ENCODE data around the gene VAMP4.

VAMP4 gene

DNA sequence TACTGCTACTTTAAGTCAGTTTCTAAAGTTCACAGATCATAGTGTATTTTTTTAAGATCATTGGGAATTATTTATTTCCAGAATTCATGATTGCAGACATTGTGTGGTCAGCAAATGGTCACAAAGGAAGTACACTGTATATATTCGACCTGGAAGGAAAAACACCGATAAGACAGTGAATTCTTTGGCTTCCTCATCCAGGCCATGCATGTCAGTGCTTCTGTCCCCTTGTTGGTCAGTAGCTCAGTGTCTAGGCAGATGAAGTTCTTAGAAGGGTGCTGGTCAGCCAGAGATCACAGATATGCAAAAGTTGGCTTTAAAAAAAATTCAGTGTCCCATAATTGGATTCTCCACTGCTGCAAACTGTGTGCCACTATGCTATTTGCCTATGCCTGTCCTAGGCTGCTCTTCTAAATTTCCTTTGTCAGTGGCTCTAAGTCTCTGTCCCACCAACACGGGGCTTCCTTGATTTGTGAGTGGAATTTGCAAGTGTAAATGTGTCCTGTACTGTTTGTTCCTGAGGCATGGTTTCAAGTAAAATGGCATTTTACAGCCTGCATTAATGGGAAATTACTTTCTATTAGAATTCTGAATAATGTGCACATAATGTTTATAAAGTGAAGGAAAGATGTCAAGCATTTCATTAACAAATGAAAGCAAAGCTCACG is 12.0 kb upstream of the VAMP4 start:
- H3K36me3 ChIP-seq (ENCODE audit: control insufficient read depth, insufficient read depth, low read length): no peaks in the 10 kb centered on the region
- H3K4me1 ChIP-seq (ENCODE audit: control insufficient read depth, insufficient read depth, low read length): no peaks in the 10 kb centered on the region
- H3K4me3 ChIP-seq (ENCODE audit: insufficient read depth, low read depth, low read length): no peak overlapping the region
- H3K27me3 ChIP-seq (ENCODE audit: control insufficient read depth, insufficient read depth, low read length, poor library complexity, severe bottlenecking): no peaks in the 10 kb centered on the region
- H3K9me3 ChIP-seq (ENCODE audit: control insufficient read depth, low read length): no peaks in the 10 kb centered on the region
- no peak overlapping the region for H3K27ac ChIP-seq (ENCODE audit: insufficient read depth, low read depth, low read length, poor library complexity, severe bottlenecking)
- 70 to 82% methylated on average over 4 of the region's 4 CpGs for WGBS, 2 experiments

DNA sequence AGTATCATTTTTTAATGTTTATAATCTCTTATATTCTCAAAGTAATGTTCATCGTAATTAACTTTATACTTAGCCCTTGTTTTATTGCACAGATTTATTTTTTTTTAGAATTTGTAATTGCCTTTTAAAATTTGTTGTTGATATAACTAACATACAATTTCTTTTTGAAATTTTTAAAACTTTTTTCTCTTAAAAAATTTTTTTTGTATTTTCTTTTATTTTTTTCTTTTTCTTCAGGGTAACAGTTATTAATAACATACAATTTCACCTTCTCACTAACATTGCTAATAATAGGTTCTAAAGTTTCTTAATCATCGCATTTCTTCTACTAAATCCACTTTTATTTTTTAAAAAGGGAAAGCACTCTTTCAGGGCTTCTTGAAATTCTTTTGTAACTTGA is 11.3 kb upstream of the VAMP4 start:
- Histone ChIP-seq H3K27me3 (ENCODE audit: control insufficient read depth, insufficient read depth, low read length, poor library complexity, severe bottlenecking) (no peaks in the 10 kb centered on the region), H3K9me3 (ENCODE audit: control insufficient read depth, low read length) (no peaks in the 10 kb centered on the region), H3K36me3 (ENCODE audit: control insufficient read depth, insufficient read depth, low read length) (no peaks in the 10 kb centered on the region), H3K27ac (ENCODE audit: insufficient read depth, low read depth, low read length, poor library complexity, severe bottlenecking) (no peak overlapping the region), H3K4me1 (ENCODE audit: control insufficient read depth, insufficient read depth, low read length) (no peaks in the 10 kb centered on the region), H3K4me3 (ENCODE audit: insufficient read depth, low read depth, low read length) (no peak overlapping the region)
- 100% methylated on average over 1 of the region's 2 CpGs for WGBS, 2 experiments

GRCh38 chr1:171751221-171751620 is 9.4 kb upstream of the VAMP4 start:
- Histone ChIP-seq H3K9me3 (ENCODE audit: control insufficient read depth, low read length) (no peaks in the 10 kb centered on the region), H3K4me3 (ENCODE audit: insufficient read depth, low read depth, low read length) (no peak overlapping the region), H3K4me1 (ENCODE audit: control insufficient read depth, insufficient read depth, low read length) (no peaks in the 10 kb centered on the region), H3K36me3 (ENCODE audit: control insufficient read depth, insufficient read depth, low read length) (no peaks in the 10 kb centered on the region), H3K27me3 (ENCODE audit: control insufficient read depth, insufficient read depth, low read length, poor library complexity, severe bottlenecking) (no peaks in the 10 kb centered on the region), H3K27ac (ENCODE audit: insufficient read depth, low read depth, low read length, poor library complexity, severe bottlenecking) (no peak overlapping the region)
- WGBS, 2 experiments: 95 to 97% methylated on average over 6 of the region's 6 CpGs

GRCh38 chr1:171748651-171749050 is 6.8 kb upstream of the VAMP4 start:
- Histone ChIP-seq H3K4me3 (ENCODE audit: insufficient read depth, low read depth, low read length) (no peak overlapping the region), H3K27me3 (ENCODE audit: control insufficient read depth, insufficient read depth, low read length, poor library complexity, severe bottlenecking) (no peaks in the 10 kb centered on the region), H3K4me1 (ENCODE audit: control insufficient read depth, insufficient read depth, low read length) (no peaks in the 10 kb centered on the region), H3K36me3 (ENCODE audit: control insufficient read depth, insufficient read depth, low read length) (no peaks in the 10 kb centered on the region), H3K9me3 (ENCODE audit: control insufficient read depth, low read length) (no peaks in the 10 kb centered on the region), H3K27ac (ENCODE audit: insufficient read depth, low read depth, low read length, poor library complexity, severe bottlenecking) (no peak overlapping the region)
- 86 to 100% methylated on average over 1 to 2 of the region's 3 CpGs for WGBS, 2 experiments

GRCh38 chr1:171744986-171745385 is 3.1 kb upstream of the VAMP4 start:
- H3K36me3 ChIP-seq (ENCODE audit: control insufficient read depth, insufficient read depth, low read length): no peaks in the 10 kb centered on the region
- H3K27me3 ChIP-seq (ENCODE audit: control insufficient read depth, insufficient read depth, low read length, poor library complexity, severe bottlenecking): no peaks in the 10 kb centered on the region
- H3K4me3 ChIP-seq (ENCODE audit: insufficient read depth, low read depth, low read length): no peak overlapping the region
- H3K4me1 ChIP-seq (ENCODE audit: control insufficient read depth, insufficient read depth, low read length): no peaks in the 10 kb centered on the region
- WGBS, 2 experiments: 97% methylated on average over 8 of the region's 8 CpGs
- H3K27ac ChIP-seq (ENCODE audit: insufficient read depth, low read depth, low read length, poor library complexity, severe bottlenecking): no peak overlapping the region
- no peaks in the 10 kb centered on the region for H3K9me3 ChIP-seq (ENCODE audit: control insufficient read depth, low read length)

DNA sequence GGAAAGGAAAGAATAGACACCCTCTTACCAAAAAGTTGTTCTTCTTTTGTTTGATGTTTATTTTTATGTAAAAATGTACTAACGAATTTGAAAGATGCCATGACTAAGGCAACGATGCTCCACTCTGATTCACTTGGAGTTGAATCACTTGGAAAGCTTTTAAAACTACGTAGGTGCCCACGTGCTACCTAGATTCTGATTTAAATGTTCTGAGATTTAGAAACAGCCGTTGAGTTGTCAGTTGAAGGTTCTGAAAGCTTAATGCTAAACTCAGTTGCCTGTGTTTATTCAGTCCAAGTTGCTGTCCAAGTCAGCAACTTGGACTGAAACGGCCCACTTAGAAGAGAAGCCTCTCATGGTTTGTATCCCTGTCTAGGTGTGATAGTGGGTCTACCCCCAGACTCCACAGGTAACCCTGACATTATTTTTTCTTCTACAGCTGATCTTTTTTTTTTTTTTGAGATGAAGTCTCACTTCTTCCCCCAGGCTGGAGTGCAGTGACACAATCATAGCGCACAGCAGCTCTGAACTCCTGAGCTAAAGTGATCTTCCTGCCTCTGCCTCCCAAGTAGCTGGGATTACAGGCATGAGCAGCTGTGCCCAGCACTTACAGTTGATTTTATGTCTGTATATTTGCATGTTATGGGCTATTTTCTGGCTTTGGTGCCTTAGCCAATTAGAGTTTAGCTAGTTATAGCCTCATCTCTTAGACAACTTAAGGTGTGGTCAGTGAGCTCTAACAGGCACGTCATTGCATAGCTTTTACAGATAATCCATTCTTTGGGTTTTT is 1.4 kb upstream of the VAMP4 start:
- H3K27me3 ChIP-seq (ENCODE audit: control insufficient read depth, insufficient read depth, low read length, poor library complexity, severe bottlenecking): no peaks in the 10 kb centered on the region
- H3K4me1 ChIP-seq (ENCODE audit: control insufficient read depth, insufficient read depth, low read length): no peaks in the 10 kb centered on the region
- H3K36me3 ChIP-seq (ENCODE audit: control insufficient read depth, insufficient read depth, low read length): no peaks in the 10 kb centered on the region
- H3K4me3 ChIP-seq (ENCODE audit: insufficient read depth, low read depth, low read length): peak overlapping the region; percentile 91
- 45 to 49% methylated on average over 8 of the region's 8 CpGs for WGBS, 2 experiments
- H3K27ac ChIP-seq (ENCODE audit: insufficient read depth, low read depth, low read length, poor library complexity, severe bottlenecking): no peak overlapping the region
- no peaks in the 10 kb centered on the region for H3K9me3 ChIP-seq (ENCODE audit: control insufficient read depth, low read length)

DNA sequence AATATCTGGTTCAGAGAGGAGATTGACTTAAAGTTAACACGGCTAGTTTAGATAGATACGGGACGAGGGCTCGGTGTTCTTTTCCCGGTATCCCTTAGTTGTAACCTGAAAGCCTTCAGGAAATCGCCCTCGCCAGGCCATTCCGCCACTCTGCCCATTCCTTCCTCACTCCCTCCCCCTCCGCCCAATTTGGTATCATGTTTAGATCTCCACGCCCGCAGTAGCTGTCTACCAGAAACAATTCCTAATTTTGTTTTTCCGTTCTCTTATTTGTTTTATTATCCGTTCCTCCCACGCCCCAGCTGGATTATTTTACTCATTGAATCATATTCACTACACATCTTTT is 685 bp upstream of the VAMP4 start:
- WGBS, 2 experiments: 0 to 1% methylated on average over 14 of the region's 14 CpGs

DNA sequence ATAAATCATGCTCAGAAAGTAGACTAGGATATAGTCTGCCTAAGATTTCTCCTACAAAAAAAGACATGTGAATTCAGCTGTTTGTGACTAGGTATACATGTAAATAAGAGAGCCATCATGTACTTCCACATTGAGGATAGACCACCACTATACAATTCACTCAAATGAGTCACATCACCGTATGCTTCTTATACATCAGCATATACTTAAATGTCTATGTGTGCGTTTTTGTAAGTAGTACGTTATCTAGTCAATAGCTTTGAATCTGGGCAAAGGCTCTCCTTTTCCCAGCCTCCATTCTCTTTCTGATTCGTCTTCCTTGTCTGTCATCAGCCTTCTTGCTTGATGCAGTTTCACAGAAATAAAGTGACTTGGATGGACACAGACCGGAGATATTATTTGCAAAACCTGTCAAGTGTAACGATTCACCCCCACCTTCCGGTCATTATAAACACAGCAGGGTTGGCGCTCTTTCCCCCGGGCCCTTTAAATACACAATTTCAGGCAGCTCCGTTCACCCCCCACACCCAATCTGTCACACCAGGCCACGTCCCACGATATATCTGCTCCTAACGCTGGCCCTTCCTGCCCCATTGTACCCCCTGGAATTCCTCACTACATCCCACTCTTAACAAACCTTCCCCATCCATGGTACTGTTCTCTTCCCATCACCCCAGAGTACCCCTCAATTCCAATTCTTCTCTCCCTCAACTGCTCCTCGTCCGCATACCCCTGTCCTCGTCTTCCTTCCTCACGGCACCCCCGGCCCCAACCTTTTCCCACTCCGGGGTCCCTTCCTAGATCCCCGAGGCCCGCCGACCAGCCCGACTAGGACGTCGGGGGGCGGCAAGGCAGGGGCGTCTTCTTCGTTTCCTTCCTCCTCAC is 636 bp downstream of the VAMP4 start:
- H3K27ac ChIP-seq (ENCODE audit: insufficient read depth, low read depth, low read length, poor library complexity, severe bottlenecking): no peak overlapping the region
- H3K4me1 ChIP-seq (ENCODE audit: control insufficient read depth, insufficient read depth, low read length): no peaks in the 10 kb centered on the region
- peak overlapping the region; percentile 91 for H3K4me3 ChIP-seq (ENCODE audit: insufficient read depth, low read depth, low read length)
- 5 to 8% methylated on average over 28 of the region's 28 CpGs for WGBS, 2 experiments
- H3K36me3 ChIP-seq (ENCODE audit: control insufficient read depth, insufficient read depth, low read length): no peaks in the 10 kb centered on the region
- H3K9me3 ChIP-seq (ENCODE audit: control insufficient read depth, low read length): no peaks in the 10 kb centered on the region
- H3K27me3 ChIP-seq (ENCODE audit: control insufficient read depth, insufficient read depth, low read length, poor library complexity, severe bottlenecking): no peaks in the 10 kb centered on the region

More for the DNA sequence above, 685 bp upstream of the VAMP4 start:
- Histone ChIP-seq H3K4me3 (ENCODE audit: insufficient read depth, low read depth, low read length) (peak overlapping the region; percentile 91), H3K27me3 (ENCODE audit: control insufficient read depth, insufficient read depth, low read length, poor library complexity, severe bottlenecking) (no peaks in the 10 kb centered on the region), H3K9me3 (ENCODE audit: control insufficient read depth, low read length) (no peaks in the 10 kb centered on the region), H3K27ac (ENCODE audit: insufficient read depth, low read depth, low read length, poor library complexity, severe bottlenecking) (peak overlapping the region; percentile 78), H3K4me1 (ENCODE audit: control insufficient read depth, insufficient read depth, low read length) (no peaks in the 10 kb centered on the region), H3K36me3 (ENCODE audit: control insufficient read depth, insufficient read depth, low read length) (no peaks in the 10 kb centered on the region)

- Histone ChIP-seq H3K27me3 (ENCODE audit: control insufficient read depth, insufficient read depth, low read length, poor library complexity, severe bottlenecking) (no peaks in the 10 kb centered on the region), H3K4me3 (ENCODE audit: insufficient read depth, low read depth, low read length) (no peak overlapping the region), H3K9me3 (ENCODE audit: control insufficient read depth, low read length) (no peaks in the 10 kb centered on the region), H3K27ac (ENCODE audit: insufficient read depth, low read depth, low read length, poor library complexity, severe bottlenecking) (no peak overlapping the region), H3K4me1 (ENCODE audit: control insufficient read depth, insufficient read depth, low read length) (no peaks in the 10 kb centered on the region), H3K36me3 (ENCODE audit: control insufficient read depth, insufficient read depth, low read length) (no peaks in the 10 kb centered on the region)
- WGBS, 2 experiments: 88 to 90% methylated on average over 2 of the region's 2 CpGs
These were observed 1.5 kb downstream of the VAMP4 start for GRCh38 chr1:171740356-171740863.

- Histone ChIP-seq H3K4me3 (ENCODE audit: insufficient read depth, low read depth, low read length) (no peak overlapping the region), H3K27ac (ENCODE audit: insufficient read depth, low read depth, low read length, poor library complexity, severe bottlenecking) (no peak overlapping the region)
- WGBS, 2 experiments: 88% methylated on average over 2 of the region's 2 CpGs
These were observed 2.2 kb downstream of the VAMP4 start for GRCh38 chr1:171739656-171740055.

More at GRCh38 chr1:171739656-171740055, 2.2 kb downstream of the VAMP4 start:
- no peaks in the 10 kb centered on the region for H3K27me3 ChIP-seq (ENCODE audit: control insufficient read depth, insufficient read depth, low read length, poor library complexity, severe bottlenecking)
- no peaks in the 10 kb centered on the region for H3K4me1 ChIP-seq (ENCODE audit: control insufficient read depth, insufficient read depth, low read length)
- no peaks in the 10 kb centered on the region for H3K36me3 ChIP-seq (ENCODE audit: control insufficient read depth, insufficient read depth, low read length)
- H3K9me3 ChIP-seq (ENCODE audit: control insufficient read depth, low read length): no peaks in the 10 kb centered on the region
